Measurements from ENCODE around the gene RNF20.
A peak's percentile ranks its signal among the peaks of the same experiment; 100 is the strongest.

The RNF20 gene

DNA sequence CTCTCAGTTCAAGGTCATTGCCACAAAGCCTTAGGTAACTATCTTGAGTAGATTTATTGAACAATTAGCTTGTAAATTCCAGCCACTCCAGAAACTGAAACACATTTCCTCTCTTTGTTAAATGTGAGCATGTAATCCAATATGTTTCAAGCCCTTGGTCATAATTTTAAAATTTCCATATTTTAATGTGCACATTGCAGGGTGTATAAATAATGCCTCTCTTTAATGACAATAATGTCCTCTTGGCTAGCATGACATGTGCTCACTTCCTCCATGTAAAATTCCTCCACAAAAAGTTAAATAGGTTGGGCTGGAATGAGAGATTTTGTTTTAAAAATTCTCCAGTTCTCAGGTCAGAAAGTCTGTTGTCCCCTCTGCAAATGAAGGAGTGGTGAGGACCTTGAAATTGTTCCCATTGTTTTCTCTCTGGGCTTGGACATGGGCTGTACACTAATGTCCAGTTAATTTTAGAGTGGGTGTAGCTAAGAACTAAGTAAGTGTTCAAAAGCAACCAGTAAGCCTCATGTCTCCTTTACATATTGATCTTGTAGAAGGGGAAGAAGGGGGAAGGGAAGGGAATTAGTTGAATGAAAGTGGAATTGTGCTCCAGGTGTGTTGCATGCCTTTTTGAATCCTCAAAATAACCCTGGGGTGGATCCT is 58.3 kb downstream of the RNF20 start:
- DNase-seq: no peak

DNA sequence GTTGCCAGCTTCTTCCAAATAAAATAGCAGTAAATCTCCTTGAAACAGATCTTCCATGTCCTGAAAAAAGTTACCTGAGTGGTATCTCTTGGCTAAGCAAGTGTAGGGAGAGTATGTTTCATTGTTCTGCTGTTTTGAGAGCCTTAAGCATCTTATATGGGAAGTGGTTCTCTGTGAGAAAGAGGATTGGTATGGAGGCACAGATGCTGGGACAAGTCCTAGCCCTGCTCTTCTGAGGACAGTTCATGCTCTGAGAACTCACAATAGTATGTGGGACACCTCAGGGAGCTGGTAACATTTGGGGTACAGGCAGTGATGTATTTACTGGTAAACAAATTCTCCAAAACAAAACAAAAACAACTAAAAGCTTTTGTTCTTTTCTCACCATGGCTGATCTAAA is 59.1 kb downstream of the RNF20 start:
- no peak for DNase-seq

DNA sequence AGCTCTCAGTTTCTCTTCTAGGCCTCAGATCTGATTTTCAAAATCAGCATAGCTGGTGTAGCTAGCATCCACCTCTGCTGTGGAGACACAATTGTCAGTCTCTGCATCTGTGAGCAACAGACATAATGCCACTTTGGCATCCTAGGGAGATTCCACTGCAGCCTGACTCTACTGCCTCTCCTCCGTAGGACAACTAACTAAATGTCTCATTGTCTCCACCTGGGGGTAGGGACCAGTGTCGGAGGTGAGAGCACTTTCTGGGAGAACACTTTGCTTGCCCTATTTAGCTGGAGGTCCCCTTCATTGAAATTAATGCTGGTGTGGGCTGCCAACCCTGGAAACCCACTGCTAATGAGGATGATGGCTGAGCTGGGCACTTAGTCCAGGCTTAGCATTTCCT is 59.7 kb downstream of the RNF20 start:
- DNase-seq: no peak

DNA sequence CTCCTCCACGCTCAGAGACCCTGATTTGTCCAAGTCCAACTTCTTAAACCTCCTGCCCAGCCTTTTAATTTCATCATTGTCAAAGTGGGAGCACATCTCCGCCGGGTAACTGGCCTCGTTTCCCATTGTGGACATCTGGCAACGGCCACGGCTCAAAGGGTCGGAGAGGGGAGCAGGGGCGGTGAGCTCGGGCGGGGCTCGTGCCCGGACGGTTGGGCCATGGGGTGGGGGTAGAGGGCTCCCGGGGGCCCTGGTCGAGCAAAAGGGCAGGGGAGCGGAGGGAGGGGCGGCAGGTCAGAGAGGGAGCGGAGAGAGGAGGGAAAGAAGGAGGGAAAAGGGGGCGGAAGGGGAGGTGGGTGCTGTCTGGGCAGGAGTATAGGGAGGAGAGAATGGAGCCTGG is 61.1 kb downstream of the RNF20 start, which contains the start of gene PPP3R2:
Gene PPP3R2 (minus strand): TSS at position 174 of the 400 bp plus-strand sequence. CDS start 48 bp downstream, at position 126.
- DNase-seq: no peak

- DNase-seq: peak; percentile 61
These were observed 68.5 kb downstream of the RNF20 start for GRCh38 chr9:101601904-101602765.

DNA sequence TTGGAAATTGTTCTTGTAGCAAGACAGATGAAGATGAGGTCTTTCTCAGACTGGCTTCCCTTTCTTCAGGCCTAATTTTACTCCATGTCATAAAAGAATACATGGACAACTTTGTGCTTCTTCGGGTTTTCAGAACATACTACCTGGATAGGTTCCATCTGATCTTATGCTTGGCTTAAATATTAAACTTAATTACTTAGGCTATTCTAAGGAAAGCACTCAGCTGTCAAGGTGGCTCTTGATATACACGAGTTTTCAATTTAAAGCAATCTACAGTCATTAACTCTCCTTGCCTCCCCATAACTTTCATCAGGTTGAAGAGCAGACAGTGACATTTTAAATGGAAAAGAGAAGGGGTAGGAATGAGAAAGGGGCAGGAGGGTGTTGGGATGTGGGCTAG is 70.6 kb downstream of the RNF20 start:
- no peak for DNase-seq

DNA sequence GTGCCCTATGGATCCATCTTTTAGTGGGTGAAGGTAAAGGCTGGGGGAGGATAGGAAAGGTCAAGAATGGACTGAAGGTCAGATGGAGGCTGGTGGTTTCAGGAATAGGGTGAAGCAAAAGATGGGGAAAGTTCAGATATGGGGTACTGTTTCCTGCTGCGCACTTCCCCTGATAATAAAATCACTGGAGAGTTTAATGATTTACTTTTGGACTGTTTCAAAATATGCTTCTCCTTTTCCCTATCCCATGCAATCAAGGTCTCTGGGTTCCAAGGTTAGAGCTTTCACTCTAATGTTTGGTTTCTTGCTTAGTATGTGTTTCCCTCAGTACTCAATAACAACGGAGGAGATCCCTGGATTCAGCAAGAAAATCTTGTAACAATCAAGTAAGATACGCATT is 71.9 kb downstream of the RNF20 start:
- no peak for DNase-seq
